Suppressor macrophage treated with lipopolysaccharide for 4 hours (primary cell): ENCODE results near the gene JAZF1.

Source experiments
- DNase-seq: peaks from one replicate; pipeline ENCODE4 v3.0.0-alpha.2; 2020

The JAZF1 gene

GRCh38 chr7:28180364-28181147 lies at the start of gene JAZF1:
JAZF1 (minus strand) TSS chr7:28180795.
- DNase-seq, result no peak

DNA sequence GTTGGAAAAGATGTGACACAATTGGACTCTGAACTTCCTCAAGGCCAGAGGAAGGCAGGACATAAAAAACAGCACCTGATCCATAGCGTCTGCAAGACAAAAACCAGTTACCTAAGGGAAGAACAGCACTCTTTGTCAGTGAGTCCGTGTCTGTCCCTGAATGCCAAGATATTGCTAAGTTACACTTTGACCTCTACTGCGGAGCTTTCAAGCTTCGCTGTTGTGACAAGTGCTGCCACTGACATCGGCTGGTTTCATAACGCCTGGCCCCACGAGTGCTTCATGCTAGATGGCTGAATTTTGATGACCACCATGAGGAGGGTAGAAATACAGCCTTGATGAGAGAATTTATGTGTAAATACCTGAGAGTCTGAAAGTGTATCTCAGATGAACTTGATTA lies 49.7 kb upstream of the JAZF1 start:
- DNase-seq, result no peak

DNA sequence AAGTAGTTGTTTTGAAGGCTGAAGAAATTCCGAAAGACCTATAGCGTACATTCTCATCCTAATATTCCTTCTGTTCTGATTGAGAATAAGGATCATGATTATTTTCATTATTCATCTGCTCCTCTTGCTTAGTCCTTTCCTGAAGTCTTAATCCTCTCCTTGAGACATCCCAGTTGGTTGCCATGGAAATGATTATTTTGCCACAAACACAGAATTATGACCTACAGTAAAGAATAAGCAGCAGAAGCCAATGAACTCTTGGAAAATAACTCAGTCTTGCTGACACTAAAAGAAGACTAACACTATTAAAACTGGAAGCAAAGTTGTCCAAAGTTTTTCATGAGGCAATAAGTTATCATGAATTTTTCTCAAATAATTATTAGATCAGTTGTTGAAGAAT lies 47.8 kb upstream of the JAZF1 start:
- DNase-seq, result no peak

GRCh38 chr7:28226003-28226402 lies 45.4 kb upstream of the JAZF1 start:
- no peak for DNase-seq

- DNase-seq, result no peak
Measured at GRCh38 chr7:28225576-28225975, 45.0 kb upstream of the JAZF1 start.

DNA sequence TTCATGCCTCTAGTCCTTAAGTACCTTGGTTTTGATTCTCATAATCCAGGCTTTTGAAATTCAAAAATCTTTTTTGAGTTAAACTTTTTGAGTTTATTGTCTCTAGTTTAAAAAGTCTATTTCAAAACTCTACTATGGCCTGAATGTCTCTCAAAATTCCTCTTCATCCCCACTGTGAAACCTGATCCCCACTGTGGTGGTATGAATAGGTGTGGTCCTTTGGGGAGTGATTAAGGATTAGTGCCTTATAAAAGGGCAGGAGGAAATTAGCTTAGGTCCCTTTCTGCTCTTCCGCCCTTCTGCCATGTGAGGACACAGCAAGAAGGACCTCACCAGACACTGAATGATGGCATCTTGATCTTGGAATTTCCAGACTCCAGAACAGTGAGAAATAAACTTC lies 44.1 kb upstream of the JAZF1 start:
- no peak for DNase-seq

DNA sequence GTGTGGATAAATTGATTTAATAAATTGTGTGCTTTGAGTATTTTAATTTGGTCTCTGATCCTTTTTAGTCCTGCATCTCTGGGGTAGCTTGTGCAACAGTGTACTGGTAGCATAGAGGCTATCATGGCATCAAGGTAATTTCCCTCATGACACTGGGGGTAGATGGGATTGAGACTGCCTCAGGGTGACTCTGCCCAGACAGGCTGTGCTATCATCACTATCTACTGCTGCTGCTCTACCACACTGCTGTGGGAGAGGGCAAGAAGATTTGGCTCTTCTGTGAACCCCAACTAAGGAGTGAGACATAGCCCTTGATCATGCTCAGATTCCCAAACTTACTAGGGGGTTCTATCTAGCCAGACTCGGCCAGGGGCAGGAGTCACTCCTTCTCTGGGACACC lies 43.6 kb upstream of the JAZF1 start:
- DNase-seq, result no peak

DNA sequence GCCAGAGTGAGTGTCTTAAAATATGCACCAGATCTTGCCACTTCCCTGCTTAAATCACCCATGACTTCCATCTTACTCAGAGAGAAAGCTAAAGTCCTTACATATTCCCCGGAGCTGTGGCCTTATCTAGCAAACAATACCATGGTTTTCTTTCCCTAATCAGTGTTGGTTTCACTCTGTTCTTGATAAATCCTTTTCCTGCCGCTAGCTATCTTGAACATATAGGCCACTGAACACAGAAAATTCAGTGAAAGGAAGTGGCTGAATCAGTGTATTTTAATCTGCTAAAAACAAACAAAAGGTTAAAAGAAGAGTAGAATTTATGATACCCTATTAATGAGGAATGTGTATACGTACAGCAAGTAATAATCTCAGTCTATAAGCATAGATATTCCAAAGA lies 42.0 kb upstream of the JAZF1 start:
- no peak for DNase-seq

- no peak for DNase-seq
Measured at GRCh38 chr7:28219793-28220192, 39.2 kb upstream of the JAZF1 start.

DNA sequence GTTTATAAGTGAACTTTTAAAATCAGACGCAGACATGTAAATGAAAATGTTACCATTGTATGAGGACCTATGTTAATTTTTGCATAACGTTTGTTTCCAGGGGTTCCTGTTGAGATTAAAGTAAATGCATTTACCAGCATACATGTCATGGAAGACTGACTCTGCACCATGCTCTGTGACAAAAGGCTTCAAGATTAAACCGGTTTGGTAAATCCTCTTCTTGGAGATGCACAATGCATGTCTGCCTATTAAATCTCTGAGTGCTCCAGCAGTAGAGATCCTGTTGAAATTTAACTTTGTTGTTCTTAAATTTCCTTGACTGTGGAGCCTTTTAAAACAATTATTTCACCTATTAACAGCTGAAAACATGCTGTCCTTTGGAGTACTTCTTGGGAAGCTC lies 36.5 kb upstream of the JAZF1 start:
- no peak for DNase-seq

GRCh38 chr7:28211006-28211405 lies 30.4 kb upstream of the JAZF1 start:
- DNase-seq, result peak; percentile 19

- DNase-seq, result no peak
Measured at GRCh38 chr7:28208506-28208905, 27.9 kb upstream of the JAZF1 start.

DNA sequence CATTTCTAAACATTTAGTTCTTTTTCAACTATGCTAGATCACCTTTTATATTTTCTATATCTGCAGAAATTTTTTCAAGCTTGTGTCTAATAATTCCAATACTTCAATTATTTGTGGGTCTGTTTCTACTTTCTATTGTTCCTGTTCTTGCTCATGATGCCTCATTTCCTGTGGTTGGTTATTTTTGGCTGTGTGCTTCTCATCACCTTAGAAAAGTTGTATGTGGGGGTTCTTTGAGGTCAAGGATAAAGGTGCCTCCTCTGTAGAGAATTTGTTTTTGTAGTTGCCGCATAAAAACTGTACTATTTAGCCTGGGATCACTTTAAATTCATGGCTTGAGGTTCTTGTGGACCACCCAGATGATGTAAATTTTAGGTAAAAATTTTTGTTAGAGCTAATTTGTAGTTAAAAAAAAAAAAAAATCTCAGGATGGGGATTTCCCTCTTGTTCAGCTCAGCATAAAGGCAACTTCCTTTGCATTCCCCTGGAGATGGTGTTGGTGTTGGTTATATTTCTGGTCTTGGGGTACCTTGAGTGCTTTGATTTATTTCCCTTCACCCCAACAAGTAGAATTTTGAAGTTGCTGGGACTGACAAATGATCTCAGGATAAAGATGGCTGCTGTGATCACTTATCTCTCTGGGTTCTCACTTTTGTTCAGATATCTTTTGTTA lies 27.0 kb upstream of the JAZF1 start:
- DNase-seq, result no peak

DNA sequence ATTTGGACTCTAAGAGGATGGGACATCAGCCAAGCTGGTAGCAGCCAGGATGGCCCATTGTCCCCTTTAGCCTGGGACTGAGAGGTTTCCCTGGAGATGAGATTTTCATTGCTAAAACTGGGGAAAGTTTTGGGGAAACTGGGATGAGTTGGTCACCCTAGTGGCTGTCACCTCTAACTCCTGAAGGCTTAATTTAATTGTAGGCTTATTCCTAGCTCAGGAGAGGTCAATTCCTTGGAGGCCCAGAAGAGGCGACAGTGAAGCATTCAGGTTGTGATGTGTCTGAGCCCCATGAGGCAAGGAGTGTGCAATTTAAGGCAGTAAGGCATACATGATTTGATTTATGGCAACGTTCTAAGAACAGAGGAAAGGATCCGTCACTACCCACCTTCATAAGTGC lies 24.9 kb upstream of the JAZF1 start:
- no peak for DNase-seq

DNA sequence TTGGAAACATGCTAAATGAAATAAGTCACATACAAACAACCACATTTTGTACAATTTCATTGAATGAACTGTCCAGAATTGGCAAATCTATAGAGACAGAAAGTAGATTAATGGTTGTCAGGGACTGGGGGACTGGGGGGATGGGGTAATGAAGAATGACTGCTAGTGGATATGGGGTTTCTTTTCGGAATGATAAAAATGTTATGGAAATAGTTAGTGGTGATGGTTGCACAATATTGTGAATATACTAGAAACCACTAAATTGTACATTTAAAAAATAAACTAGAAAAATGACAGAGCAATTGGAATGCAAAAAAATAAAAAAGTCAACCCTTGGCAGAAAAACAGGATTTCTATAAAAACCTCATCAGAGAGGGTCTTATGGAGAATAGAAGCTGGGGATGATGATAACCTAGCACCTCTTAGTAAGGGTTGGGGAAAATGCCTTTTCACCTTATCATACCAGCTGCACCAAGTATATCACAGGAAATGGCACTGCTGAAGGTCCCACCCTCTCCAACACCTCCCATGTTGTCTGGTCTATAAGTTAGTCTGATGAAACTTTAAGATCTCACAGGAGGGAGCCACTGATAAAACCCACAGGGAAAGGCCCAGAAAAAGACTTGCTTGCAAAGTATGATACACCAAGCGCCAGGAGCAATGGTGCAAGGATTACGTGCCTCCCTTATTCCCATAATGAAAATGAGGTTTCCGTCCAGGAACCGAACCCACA lies 23.1 kb upstream of the JAZF1 start:
- no peak for DNase-seq

DNA sequence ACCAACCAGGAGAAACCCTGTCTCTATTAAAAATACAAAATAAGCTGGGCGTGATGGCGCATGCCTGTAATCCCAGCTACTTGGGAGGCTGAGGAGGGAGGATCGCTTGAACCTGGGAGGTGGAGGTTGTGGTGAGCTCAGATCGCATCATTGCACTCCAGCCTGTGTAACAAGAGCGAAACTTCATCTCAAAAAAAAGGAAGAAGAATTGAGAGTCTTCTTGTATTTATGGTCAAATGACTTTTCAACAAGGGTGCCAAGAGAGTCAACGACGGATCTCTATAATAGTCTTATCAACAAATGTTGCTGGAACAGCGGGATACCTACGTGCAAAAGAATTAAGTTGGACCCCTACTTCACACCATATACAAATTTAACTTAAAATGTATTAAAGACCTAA lies 21.6 kb upstream of the JAZF1 start:
- DNase-seq, result no peak

DNA sequence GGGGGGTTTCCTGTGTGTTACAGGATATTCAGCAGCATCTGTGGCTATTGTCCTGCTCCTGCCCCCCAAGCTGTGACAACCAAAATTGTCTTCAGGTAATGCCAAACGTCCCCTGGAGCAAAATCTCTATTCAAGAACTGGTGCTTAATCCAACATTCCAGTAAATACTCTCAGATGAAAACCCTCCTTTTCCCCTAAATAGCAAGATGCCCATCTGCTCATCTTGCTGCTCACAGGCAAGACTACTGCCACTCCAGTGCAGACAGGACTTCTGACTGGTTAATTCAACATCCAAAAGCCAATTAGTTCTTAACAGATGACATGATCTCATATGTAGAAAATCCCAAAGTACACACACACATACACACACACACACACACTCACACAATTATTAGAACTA lies 20.5 kb upstream of the JAZF1 start:
- no peak for DNase-seq

GRCh38 chr7:28200598-28200997 lies 20.0 kb upstream of the JAZF1 start:
- DNase-seq, result no peak

GRCh38 chr7:28199021-28199510 lies 18.5 kb upstream of the JAZF1 start:
- DNase-seq, result no peak

GRCh38 chr7:28195910-28196620 lies 15.5 kb upstream of the JAZF1 start:
- no peak for DNase-seq

GRCh38 chr7:28192786-28193585 lies 12.4 kb upstream of the JAZF1 start:
- peak; percentile 65 for DNase-seq

DNA sequence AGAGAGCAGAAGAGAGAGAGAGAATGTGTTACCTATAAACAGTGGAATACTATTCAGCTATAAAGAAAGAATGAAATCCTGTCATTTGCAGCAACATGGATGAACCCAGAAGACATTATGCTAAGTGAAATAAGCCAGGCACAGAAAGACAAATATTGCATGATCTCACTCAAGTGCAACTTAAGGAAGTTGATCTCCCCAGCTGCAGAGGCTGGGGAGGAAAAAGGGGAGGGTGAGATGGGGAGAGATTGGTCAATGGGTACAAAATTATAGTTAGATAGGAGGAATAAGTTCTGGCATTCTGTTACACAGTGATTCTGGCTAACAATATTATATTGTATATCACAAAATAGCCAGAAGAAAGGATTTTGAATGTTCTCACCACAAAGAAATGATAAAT lies 11.2 kb upstream of the JAZF1 start:
- peak; percentile 51 for DNase-seq
